ENCODE data around the gene MYRIP. TPM values are rescaled to one million over a fixed set of nuclear protein-coding genes. Genes with fewer than 3 reads are reported as not detected.

MYRIP gene
- total RNA-seq, 2 donors from 2014 or later = 4.8 to 9.3 TPM

DNA sequence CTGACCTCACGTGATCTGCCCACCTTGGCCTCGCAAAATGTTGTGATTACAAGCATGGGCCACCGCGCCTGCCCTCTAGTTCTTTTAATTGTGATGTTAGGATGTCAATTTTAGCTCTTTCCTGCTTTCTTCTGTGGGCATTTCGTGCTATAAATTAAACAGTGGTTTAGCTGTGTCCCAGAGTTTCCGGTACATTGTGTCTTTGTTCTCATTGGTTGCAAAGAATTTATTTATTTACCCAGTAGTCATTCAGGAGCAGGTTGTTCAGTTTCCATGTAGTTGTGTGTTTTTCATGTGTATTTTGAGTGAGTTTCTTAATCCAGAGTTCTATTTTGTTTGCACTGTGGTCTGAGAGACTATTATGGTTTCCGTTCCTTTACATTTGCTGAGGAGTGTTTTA, 30.1 kb downstream of the MYRIP start:
- intact Hi-C loops (cut with DNase I) = no loop called here
- TF ChIP-seq POLR2A (IDR thresholded peaks at IDR 0.05) (no peak), POLR2AphosphoS5 (IDR thresholded peaks at IDR 0.05) (peak; percentile 90)
- TF ChIP-seq, protein P1, sequence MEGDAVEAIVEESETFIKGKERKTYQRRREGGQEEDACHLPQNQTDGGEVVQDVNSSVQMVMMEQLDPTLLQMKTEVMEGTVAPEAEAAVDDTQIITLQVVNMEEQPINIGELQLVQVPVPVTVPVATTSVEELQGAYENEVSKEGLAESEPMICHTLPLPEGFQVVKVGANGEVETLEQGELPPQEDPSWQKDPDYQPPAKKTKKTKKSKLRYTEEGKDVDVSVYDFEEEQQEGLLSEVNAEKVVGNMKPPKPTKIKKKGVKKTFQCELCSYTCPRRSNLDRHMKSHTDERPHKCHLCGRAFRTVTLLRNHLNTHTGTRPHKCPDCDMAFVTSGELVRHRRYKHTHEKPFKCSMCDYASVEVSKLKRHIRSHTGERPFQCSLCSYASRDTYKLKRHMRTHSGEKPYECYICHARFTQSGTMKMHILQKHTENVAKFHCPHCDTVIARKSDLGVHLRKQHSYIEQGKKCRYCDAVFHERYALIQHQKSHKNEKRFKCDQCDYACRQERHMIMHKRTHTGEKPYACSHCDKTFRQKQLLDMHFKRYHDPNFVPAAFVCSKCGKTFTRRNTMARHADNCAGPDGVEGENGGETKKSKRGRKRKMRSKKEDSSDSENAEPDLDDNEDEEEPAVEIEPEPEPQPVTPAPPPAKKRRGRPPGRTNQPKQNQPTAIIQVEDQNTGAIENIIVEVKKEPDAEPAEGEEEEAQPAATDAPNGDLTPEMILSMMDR (IDR thresholded peaks at IDR 0.05) = no peak
- Histone ChIP-seq H3K9me3 (no peaks in the 10 kb centered on the region), H3K36me3 (no peaks in the 10 kb centered on the region), H3K4me1 (replicated peaks) (no peaks in the 10 kb centered on the region), H3K4me3 (no peak overlapping the region), H3K27ac (no peak overlapping the region), H3K27me3 (replicated peaks; ENCODE audit: insufficient read depth) (no peaks in the 10 kb centered on the region)
- WGBS = 46% methylated on average over 7 of the region's 7 CpGs
- DNase-seq (ENCODE audit: low spot score) = peak; percentile 27

DNA sequence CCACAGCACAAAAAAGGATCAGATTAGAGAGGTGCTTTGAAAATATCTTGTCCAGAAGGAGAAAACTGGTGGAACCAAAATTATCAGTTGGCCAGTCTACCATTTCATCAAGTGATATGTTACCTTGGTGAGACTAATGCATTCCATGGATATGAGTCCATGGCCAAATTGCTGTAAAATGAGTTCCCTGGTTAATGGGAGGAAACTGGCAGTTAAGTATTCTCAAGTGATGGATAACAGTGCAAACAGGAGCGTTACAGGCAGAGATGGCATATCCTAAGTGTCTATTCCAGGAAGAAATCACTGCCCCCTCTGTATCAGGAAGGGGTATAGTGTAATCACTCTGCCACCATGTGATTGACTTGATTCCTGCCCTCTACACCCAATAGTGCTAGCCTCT, 34.0 kb downstream of the MYRIP start:
- 65% methylated on average over 1 of the region's 1 CpG for WGBS
- intact Hi-C loops (cut with DNase I) = no loop called here
- no peak for DNase-seq (ENCODE audit: low spot score)
- Histone ChIP-seq H3K4me3 (no peak overlapping the region), H3K27ac (no peak overlapping the region), H3K9me3 (no peaks in the 10 kb centered on the region), H3K4me1 (replicated peaks) (no peaks in the 10 kb centered on the region), H3K27me3 (replicated peaks; ENCODE audit: insufficient read depth) (no peaks in the 10 kb centered on the region), H3K36me3 (no peaks in the 10 kb centered on the region)
- no peak for TF ChIP-seq POLR2AphosphoS5 (IDR thresholded peaks at IDR 0.05)
- TF ChIP-seq POLR2A (IDR thresholded peaks at IDR 0.05) = no peak

DNA sequence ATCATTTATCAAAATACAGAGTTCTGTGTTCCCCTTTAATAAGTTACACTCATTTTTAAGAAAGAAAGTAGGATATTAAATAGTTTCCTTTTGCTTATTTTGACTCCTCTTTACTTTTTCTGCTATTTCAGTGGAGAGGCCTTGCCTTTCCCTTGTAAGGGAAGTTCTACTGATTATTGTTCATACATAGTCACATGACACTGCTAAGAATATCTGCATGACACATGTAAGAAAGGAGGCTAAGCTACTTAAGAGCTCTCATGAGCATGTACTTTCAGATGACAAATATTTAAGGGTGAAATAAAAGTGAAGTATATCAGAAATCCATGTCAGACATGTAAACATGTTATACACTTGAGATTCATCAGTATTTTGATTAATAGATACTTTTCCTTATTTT, 39.0 kb downstream of the MYRIP start:
- H3K4me1 ChIP-seq (replicated peaks) = no peaks in the 10 kb centered on the region
- TF ChIP-seq POLR2AphosphoS5 (IDR thresholded peaks at IDR 0.05) = no peak
- TF ChIP-seq, protein P1 (IDR thresholded peaks at IDR 0.05) = no peak
- no peak for TF ChIP-seq POLR2A (IDR thresholded peaks at IDR 0.05)
- no peak overlapping the region for H3K27ac ChIP-seq

DNA sequence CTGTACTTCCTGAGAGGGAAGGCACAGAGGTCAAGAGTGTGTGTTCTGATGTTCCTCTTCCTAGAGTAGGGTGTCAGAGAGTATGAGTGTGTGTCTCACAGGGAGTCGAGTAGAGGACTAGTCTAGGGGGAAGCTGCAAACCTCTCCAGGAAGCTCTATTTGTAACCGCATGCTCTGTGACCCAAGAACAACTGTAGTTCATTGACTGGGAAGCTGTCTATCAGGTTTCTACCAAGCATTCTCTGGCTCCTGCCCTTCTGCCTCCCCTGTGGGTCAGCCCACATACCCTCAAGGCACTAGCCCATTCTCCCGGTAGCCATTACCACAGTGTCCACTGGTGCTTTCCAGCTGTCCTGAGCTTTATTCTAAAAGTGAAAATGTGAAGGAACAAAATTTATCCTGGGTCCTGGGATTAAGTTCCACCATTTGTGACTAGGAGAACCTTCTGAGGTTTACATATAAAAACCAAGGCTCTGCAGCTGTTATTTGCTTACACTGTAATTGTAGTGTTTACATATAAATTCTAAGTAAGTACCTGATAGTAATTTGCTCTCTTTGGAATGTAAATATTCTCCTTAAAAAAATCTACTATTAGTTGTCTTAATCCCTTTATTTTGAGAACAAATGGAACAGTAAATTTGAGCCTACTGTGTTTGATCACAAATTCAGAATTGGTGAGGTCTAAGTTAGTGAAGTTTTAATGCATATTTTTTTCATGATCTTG, 40.7 kb downstream of the MYRIP start:
- WGBS = 50% methylated on average over 3 of the region's 3 CpGs
- intact Hi-C loops (cut with DNase I) = no loop called here
- Histone ChIP-seq H3K36me3 (no peaks in the 10 kb centered on the region), H3K27me3 (replicated peaks; ENCODE audit: insufficient read depth) (no peaks in the 10 kb centered on the region), H3K4me1 (replicated peaks) (no peaks in the 10 kb centered on the region), H3K9me3 (no peaks in the 10 kb centered on the region), H3K4me3 (no peak overlapping the region), H3K27ac (no peak overlapping the region)
- DNase-seq (ENCODE audit: low spot score) = no peak
- TF ChIP-seq POLR2A (IDR thresholded peaks at IDR 0.05) (no peak), POLR2AphosphoS5 (IDR thresholded peaks at IDR 0.05) (no peak)

More for the DNA sequence above, 39.0 kb downstream of the MYRIP start:
- no peaks in the 10 kb centered on the region for H3K36me3 ChIP-seq
- no peak for DNase-seq (ENCODE audit: low spot score)
- intact Hi-C loops (cut with DNase I) = no loop called here
- no peaks in the 10 kb centered on the region for H3K9me3 ChIP-seq
- no peaks in the 10 kb centered on the region for H3K27me3 ChIP-seq (replicated peaks; ENCODE audit: insufficient read depth)
- H3K4me3 ChIP-seq = no peak overlapping the region

DNA sequence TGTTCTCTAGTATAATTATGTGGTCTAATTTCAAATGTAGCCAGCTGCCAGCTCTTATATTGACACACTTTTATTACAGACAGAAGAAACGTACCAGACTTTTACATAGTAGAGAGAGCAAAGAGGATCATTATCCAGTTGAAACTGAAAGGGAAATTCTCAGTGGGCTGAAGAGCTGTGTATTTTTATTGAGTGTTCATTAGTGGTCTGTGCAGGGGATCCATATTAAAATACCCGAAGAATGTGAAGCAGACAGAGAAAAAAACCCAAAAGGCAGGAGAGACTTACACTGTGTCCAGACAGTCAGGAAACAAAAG, 41.3 kb downstream of the MYRIP start:
- Histone ChIP-seq H3K27me3 (replicated peaks; ENCODE audit: insufficient read depth) (no peaks in the 10 kb centered on the region), H3K4me1 (replicated peaks) (no peaks in the 10 kb centered on the region), H3K27ac (no peak overlapping the region), H3K4me3 (no peak overlapping the region), H3K9me3 (no peaks in the 10 kb centered on the region), H3K36me3 (no peaks in the 10 kb centered on the region)
- intact Hi-C loops (cut with DNase I) = no loop called here
- TF ChIP-seq POLR2AphosphoS5 (IDR thresholded peaks at IDR 0.05) = peak; percentile 7
- TF ChIP-seq, protein P1 (IDR thresholded peaks at IDR 0.05) = no peak
- WGBS = 17% methylated on average over 2 of the region's 2 CpGs
- DNase-seq (ENCODE audit: low spot score) = no peak

DNA sequence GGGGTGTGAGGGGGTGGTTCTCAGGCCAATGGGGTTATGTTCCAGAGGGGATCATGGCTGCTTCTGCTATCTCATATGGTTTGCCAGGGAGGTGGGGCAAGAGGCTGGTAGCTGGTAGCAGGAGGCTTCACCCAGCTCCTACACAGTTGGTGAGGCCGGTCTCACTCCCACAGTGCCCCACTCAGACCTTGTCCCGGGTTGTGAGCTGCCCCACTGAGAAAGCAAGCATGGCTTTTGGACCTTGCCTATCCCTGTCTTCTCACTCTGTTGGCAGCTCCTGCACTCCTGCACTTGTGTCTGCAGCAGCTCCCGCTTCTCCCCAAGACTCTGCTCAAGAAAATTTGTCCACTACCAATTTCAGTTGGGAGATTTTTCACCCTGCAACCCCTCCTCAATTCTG, 46.1 kb downstream of the MYRIP start:
- Histone ChIP-seq H3K27ac (no peak overlapping the region), H3K27me3 (replicated peaks; ENCODE audit: insufficient read depth) (no peaks in the 10 kb centered on the region), H3K4me3 (no peak overlapping the region), H3K9me3 (no peaks in the 10 kb centered on the region), H3K36me3 (no peaks in the 10 kb centered on the region), H3K4me1 (replicated peaks) (no peaks in the 10 kb centered on the region)
- intact Hi-C loops (cut with DNase I) = no loop called here
- WGBS = 93% methylated on average over 3 of the region's 3 CpGs
- DNase-seq (ENCODE audit: low spot score) = no peak
- TF ChIP-seq POLR2AphosphoS5 (IDR thresholded peaks at IDR 0.05) (no peak), POLR2A (IDR thresholded peaks at IDR 0.05) (no peak)
- TF ChIP-seq, protein P1 (IDR thresholded peaks at IDR 0.05) = no peak
